Glomerular visceral epithelial cell (primary cell): ENCODE measurements around the gene LONRF2.
A peak's percentile ranks its signal among the peaks of the same experiment; 100 is the strongest.
"Not testable (repeated sequence)": the region's sequence is repeated elsewhere in the genome, so short reads cannot be mapped to it uniquely, and the experiment has no call there.

Experiments
- DNase-seq: peaks from one replicate; pipeline ENCODE4 v3.0.0-alpha.2; 2016; ENCODE audit errors: extremely low spot score

LONRF2 gene

DNA sequence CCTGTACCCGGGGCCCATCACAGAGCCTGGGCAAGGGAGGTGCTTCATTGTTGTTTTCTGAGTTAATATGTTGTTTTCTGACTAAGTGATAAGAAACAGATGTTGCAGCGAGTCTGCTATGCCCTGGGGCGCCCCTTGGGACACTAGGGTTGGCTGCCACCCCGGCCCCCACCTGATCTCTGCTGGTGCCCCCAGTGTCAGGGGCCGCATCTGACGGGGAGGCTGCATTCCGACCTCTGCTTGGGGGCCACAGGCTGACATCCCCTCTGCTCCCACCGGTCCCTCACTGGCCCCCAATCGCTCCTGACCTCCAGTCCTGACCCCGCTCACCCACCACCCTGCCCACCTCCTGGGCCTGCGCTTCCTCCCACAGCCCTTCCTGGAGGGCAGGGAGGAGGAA lies 65.9 kb downstream of the LONRF2 start:
- no peak for DNase-seq

- DNase-seq = no peak
These were observed 67.6 kb downstream of the LONRF2 start for GRCh38 chr2:100254646-100255210.

- DNase-seq = no peak
These were observed 68.5 kb downstream of the LONRF2 start for GRCh38 chr2:100253786-100254185.

- peak; percentile 79 for DNase-seq
These were observed 69.2 kb downstream of the LONRF2 start for GRCh38 chr2:100252811-100253698.

DNA sequence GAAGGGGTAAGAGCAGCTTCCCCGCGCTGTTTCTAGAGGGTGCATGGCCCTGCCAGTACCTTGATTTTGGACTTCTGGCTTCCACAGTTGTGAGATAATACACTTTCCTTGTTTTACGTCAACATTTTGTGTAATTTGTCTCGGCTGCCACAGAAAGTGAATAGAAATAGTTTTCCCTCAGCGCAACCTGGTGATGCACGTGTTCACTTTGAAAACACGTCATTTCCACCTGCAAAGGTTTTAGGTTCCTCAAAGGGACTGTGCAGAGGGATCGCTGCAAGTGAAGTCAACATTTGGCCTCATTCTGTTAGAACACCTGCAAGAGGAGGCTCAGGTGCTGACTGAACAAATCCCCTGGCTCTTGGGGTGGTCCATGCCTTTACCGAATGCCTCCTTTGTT lies 71.7 kb downstream of the LONRF2 start:
- DNase-seq = no peak

- no peak for DNase-seq
These were observed 73.3 kb downstream of the LONRF2 start for GRCh38 chr2:100248971-100249370.

DNA sequence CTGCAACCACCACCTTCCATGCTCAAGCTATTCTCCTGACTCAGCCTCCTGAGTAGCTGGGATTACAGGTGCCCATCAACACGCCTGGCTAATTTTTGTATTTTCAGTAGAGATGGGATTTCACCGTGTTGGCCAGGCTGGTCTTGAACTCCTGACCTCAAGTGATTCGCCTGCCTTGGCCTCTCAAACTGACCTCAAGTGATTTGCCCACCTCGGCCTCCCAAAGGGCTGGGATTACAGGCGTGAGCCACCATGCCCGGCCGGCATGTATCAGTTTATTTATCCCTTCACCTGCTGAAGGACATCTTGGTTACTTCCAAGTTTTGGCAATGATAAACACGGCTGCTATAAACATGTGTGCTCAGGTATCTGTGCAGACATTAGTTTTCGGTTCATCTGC lies 73.7 kb downstream of the LONRF2 start:
- not testable (repeated sequence) for DNase-seq

DNA sequence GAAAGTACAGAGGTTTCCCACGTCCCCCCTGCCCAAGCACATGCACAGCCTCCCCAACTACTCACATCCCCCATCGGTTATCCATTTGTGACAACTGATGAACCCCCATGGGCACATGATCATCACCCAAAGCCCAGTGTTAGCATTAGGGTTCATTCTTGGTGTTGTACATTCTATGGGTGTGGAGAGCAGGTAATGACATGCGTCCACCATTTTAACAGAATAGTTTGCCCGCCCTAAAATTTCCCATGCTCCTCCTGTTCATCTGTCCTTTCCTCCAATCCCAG lies 74.3 kb downstream of the LONRF2 start:
- no peak for DNase-seq

DNA sequence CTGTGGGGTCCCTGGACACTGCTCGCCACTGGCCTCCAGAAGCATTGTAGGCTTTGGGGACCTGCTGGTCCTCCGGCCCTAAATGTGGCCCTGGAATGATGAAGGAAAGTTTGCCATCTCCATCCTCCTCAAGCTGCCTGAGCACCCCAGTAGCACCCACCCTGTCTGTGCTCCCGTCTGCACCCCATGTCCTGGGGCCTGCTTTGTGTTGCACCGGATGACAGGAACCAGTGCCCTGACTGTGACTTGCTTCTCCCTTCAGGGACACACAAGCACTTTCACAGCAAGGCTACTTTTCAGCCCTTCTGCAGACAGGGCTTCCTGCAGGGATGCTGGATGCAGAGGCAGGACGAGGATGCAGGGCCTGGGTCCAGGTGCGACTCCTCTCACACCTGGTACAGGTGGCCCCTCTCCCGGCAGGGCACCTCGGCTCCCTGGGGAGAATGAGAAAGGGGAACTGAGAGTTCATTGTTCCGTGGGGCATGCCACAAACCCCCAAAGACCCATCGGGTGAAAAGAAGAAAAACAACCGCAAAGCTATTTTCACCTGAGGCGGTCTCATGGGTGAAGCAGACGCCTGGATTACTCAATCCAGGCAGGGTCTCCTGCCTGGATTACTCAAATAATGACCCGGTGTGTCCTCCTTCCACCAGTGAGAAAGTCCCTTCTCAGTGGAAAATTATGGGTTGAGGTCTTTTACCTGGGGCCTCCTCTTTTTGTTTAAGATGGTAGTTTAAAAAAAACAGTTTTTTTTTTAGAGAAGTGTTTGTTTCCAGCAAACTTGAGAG lies 74.9 kb downstream of the LONRF2 start:
- DNase-seq = no peak

- DNase-seq = no peak
These were observed 75.8 kb downstream of the LONRF2 start for GRCh38 chr2:100246163-100247145.

- no peak for DNase-seq
These were observed 76.6 kb downstream of the LONRF2 start for GRCh38 chr2:100245681-100246080.

- DNase-seq = no peak
These were observed 77.3 kb downstream of the LONRF2 start for GRCh38 chr2:100244881-100245605.

GRCh38 chr2:100243631-100244030 lies 78.7 kb downstream of the LONRF2 start:
- no peak for DNase-seq

GRCh38 chr2:100242891-100243619 lies 79.2 kb downstream of the LONRF2 start:
- peak; percentile 66 for DNase-seq

- no peak for DNase-seq
These were observed 79.8 kb downstream of the LONRF2 start for GRCh38 chr2:100242476-100242875.

DNA sequence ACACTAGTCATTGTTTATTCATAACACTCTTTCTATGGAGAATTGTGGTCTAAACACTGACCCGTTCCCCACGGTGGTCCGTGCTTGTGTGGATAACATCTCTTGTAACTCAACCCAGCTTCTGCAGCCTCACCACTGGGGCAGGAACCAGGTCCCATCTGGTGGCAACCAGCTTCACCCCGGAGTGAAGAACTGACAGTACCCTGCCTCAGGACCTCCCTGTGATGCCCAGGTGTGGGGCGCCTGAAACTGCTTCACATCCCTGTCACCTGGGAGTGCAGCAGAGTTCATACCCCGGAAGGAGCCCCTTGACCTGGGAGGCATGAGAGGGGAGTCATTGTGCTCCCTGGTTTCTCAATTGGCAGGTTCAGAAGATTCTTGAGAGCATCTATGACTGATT lies 81.1 kb downstream of the LONRF2 start:
- no peak for DNase-seq

DNA sequence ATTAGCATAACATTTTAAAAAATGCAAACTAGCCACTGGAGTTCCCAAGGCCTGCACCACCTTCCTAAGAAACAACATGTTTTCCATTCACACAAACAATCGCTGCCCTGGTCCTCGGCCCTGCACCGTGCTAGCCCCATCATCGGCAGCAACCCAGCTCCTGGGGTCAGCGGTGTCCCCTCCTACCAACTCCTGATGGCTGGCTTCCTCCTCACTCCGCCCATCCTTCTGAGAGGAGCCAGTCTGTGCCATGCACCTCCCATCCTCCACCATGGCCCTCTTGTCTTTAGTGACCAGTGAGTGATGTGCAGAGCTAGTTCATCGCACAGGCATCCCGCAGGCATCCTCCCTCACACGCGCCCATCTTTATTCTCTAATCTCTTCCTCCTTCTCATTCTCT lies 81.9 kb downstream of the LONRF2 start:
- DNase-seq = no peak

GRCh38 chr2:100239486-100240210 lies 82.7 kb downstream of the LONRF2 start:
- DNase-seq = no peak

DNA sequence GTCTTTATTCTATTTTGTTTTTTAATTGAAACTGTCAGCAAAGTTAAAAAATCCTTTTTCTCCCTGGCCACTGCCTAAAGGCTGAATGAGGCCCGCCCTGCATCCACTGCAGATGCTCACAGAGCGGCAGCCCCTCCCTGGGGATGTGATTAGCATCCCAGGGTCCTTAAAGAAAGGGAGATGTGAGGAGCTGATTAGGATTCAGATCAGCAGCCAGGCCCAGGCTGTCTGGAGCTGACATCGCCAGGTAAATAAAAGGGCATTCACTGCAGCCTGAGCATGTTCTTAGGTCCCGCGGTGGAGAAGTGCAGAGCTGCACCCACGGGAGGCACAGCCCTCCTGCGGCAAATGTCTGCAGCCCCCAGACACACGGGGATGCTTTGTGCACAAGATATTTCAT lies 83.8 kb downstream of the LONRF2 start:
- no peak for DNase-seq

DNA sequence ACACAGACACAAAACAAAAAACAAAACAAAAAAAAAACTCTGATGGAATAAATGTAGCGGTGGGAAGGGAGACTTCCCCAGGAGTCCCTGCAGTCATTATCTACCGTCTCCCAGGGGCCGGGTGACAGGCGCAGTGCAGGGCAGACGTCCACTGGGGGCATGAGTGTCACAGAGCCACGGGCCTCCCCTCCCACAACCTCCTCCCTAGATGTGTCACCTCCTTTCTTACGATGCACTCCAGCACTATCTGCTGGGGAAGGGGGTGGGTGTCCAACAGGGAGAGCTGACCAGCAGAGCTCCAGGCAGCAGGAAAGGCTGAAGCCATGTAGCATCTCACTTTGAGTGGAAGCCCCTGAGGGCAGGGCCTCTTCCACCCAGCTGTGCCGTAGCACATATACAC lies 84.5 kb downstream of the LONRF2 start:
- no peak for DNase-seq
